Stimulated activated CD4-positive, alpha-beta T cell treated with anti-CD3 and anti-CD28 coated beads, Interleukin-15, amount 100 ng/mL, for 48 hours (primary cell): ENCODE results near the gene GNG12.

Experiments
- DNase-seq, 2 donors: peaks; one replicate each; pipeline ENCODE4 v3.0.0-alpha.2; 2020; ENCODE audit warnings: low read depth in 2 of 2

The GNG12 gene

DNA sequence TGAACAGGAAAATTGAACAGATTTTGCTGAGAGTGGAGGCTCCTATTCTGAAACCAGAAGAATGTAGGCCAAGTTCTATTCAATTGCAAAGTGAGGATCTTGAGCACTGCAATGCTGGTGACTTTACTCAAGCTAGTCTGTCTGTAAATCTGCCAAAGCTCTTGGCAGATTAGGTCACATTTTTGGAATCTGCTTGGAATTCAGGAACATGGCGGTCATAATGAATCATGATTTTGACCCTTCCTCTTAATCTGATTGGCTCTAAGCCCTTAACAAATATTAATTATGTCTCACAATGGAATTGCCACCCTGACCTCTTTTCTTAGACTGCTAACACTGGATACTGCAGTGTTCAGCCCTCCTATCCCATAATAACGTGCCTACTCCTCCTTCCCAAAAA lies 7.2 kb upstream of the GNG12 start:
- no peak for DNase-seq

DNA sequence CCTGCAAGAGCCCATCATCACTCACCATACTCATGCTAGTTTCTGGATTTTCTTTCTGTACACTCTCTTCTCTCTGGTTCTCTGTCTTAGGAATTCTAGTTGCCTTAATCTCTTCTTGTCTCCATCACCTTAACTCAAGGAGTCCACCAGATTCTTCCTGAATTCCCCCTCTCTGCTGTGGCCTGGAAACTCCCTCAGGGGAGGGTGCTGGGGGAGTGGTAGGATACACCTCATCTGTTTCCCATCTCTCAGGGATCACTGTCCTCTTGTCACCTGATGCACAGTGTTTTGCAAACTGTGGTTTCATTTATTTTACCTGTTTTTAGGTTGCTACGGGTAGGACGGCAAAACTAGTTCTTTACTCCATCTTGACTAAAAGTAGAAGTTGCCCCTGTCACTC lies 6.6 kb upstream of the GNG12 start:
- no peak for DNase-seq

DNA sequence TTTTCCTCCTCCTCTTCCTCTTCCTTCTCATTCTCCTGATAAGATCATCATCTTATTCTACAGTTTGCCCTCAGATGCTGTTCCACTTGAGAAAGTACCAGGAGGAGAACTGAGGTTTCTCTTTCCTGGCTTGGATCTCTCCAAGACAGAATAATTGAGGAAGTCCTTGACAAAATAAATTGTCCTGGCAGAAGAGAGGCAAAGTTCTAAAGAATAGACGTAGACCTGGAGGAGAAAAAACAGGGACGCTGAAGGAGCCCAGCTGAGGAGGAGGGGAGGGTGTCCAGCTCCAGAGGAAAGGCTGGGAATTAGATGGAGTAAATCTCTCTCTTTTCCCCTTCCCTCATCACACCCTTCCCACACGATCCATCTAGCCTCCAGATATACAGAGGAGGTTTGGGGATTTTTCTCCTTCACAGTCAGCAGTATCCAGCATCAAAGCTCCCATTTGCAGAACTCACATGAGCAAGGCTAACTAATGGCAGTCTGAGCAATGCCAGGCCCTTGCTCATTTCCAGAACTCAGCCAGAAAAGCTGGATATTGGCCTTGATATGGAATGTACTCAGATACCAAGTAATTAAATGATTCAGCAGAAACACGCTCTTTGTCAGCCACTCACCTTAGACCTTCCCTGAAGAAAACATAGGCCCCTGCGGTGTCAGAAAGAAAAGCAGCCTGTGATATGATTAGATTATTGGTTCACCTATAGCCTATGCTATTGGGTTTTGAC lies 5.1 kb upstream of the GNG12 start:
- no peak for DNase-seq

DNA sequence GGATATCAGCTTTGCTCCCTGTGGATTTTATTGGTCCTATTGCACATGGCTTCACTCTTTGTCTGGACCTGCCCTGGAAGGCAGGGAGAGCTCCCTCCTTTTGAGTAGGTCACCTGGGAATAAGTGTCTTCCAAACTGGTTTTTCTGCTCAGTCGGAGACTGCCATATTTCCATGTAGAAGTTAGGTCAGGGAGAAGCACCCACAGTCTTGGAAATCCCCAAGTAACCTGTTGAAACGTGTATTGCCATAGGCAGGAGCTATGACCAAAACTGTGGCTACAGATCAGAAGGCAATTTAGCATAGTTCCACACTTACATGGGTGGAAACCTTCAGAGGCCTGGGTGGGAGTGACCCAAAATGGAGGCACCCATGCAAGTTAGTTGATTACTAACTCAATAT lies 3.5 kb upstream of the GNG12 start:
- DNase-seq, result no peak

DNA sequence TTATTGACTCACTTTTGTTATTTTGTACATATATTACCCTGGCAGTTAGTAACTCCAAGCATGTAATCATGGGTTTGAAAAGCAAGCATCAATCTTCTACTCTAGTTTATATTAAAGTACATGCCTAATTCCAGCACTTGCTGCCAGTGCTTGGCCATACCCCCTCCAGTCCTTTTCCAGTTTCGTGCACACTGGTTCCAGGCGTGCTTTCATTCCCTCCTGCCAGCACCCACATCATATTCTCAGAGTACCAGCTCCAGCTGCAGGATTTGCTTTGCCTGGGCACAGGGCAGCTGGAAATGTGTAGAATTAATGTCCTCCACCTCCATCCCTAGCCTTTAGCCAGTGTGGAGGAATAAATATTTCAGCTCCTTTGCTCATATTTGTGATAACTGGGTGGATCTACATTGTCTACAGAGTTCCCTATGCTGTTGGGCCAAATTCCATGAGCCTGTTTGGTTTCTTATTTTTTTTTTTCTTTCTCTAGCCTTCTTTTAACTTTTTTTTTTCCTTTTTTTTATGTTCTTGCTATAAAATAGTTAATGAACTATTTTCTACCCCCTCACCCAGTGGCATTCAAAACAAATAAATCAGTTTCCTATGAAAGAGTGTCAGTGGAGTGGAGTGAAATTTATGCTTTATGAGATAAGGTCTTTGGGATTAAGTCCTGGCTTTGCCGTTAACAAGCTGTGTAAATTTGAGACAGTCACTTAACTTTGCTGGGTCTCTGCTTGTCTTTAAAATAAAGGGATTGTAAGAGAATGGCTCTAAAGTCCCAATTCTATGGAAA lies 2.6 kb upstream of the GNG12 start:
- no peak for DNase-seq

DNA sequence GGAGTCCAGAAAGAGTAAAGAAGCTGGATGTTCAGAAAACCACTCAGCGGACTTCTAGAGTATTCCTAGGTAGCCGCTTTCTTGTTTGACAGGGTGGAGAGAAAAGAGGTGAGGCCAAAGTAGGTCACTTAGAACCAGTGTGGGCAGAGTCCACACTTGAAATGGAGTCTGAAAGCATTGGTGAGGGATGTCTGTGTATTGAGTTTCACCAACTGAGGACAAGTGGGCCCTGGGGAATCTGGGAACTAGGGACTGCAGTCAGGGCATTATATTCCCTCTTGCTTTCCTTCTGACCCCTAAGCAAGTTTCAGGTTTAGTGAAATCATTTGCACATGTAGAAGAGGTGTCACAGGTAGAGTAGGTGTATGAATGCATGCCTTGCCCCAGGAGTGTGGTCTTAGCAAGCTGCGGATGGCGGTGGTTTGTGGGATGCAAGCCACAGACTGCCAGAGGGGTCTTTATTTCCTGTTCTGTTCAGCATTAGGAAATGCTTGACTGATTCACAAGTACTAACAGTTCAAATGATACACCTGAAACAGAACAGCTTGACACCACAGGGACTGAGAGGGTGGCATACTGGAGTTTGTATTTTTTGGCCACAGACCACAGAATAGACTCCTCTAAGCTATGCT lies 1.1 kb upstream of the GNG12 start:
- no peak for DNase-seq

DNA sequence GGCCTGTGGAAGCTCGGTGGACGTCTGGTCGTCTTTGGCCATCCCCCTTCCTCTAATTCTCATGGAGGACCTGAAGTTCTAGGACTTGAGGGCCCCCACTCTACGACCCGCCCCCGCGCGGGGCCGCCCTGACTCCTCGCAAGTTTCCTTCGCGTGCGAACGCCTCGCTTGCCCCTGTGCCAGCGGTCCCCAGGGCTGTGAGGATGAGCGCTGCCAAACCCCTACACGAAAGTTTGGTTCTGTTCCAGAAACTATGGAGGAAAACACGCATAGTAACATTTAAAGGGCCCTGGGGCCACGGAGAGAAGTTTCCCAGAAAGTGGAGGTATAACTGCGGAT lies 304 bp upstream of the GNG12 start:
- DNase-seq, result no peak

DNA sequence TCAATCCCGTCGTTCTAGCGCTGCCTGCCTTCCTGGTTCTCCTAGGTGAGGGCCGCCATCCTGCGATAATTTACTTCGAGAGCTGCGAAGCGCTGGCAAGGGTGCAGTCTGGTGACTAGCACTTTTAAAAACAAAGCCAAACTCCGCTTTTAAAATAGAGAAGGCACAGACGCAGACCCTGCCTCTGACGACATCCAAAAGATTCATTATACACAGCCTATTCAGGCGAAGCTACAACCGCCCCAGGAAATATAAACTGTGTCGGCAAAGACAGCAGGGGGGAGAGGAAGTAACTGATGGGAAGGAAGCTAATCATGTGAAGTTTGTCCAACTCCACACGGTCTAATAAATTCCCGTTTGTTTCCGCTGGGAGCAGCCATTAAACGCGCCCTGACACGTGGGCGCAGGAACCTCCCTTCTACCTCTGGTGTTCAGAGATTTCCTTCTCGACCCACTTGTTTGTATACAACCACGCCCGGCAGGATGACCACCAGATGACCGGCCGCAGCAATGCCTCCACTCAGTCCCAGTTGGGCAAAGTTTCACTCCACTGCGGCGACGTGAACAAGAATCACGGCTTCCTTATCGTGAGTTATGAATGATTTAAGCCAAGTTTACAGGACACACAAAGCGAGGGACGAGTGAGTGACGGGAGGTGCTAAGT lies 1.3 kb downstream of the GNG12 start:
- no peak for DNase-seq

DNA sequence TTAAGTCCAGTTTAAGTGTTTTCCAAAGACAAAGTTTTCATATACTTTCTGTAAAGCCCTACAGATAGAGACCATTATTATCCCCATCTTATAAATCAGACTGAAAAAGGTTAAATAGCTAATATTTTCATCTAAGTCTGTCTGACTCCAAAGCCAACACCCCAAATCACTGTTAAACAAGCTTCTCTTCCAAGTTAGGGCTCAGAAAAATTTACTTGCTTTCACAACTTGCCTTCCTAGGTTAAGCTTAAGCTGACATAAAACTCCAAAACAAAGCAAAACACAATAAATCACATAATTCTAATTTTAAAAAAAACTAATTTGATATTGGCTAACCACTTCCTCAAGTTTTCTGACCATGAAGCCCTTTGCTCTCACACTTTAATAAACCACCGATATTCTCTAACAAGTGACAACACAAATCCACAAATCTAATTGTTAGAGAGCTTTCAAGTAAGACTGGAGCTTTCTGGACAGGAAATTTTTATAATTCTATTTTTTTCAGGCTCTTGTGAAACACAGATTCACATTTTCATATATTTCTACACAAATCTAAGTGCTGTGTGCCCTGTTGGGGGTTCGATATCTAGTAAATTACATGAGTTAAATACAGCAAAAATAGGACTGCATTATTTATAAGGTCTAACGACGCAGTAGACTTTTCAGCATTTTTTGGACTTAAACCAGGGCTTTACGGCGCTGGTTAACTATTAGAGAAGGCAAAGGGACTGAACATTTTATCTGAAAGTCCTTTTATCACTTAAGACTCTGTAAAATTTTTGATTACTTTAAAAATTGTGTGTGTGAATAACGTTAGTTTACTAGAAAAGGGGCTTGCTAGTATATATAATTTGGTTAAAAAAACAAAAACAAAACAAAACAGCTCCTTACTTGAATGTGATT lies 2.1 kb downstream of the GNG12 start:
- DNase-seq, result no peak

DNA sequence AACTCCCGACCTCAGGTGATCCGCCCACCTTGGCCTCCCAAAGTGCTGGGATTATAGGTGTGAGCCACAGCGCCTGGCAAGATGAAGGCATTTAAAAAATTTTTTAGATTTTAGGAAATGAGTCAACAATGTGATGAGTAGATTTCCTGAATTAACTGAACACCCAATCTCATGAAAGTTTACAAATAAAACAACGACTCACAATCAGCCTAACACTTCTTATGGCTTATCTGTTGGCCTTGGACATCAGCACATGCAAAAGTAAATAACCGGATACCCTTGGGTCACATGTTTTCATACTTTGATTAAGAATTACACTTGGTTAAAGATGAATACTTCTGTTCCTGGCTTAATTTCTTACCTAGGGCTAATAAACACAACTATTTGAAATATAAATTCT lies 3.0 kb downstream of the GNG12 start:
- no peak for DNase-seq

DNA sequence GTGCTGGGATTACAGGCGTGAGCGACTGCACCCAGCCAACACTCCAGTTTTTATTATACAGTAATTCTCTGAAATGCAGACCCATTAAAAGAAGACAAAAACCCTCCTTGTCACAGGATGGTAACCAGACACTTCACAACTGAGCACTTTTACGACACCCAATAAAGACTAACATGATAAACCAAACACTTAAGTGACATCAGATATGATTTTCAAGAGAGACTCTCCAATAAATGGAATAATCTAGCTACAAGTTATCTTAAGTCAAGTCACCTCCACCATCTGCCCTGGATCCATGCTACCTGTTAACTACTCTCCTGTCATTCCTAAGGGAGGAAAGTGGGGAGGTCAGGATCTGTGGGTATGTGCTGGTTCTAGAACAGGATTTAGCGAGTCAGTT lies 5.6 kb downstream of the GNG12 start:
- DNase-seq, result no peak

DNA sequence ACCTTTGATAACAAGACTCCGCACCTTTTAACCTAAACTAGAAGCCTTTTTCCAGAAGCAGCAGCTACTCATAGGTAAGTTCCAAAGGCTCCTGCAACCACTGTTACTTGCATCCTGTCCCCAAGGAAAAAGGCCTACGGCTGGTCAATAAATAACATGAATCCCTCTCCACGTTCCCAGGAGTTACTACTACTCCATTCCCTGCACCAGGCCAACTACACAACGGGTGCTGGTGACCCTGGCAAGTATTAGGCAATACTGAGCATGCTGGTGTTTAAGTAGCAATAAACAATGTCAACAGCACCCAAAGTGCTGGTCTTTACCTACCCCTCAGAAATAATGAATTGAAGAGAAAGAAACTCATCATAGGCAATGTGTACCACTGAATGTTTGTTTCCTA lies 7.7 kb downstream of the GNG12 start:
- no peak for DNase-seq

DNA sequence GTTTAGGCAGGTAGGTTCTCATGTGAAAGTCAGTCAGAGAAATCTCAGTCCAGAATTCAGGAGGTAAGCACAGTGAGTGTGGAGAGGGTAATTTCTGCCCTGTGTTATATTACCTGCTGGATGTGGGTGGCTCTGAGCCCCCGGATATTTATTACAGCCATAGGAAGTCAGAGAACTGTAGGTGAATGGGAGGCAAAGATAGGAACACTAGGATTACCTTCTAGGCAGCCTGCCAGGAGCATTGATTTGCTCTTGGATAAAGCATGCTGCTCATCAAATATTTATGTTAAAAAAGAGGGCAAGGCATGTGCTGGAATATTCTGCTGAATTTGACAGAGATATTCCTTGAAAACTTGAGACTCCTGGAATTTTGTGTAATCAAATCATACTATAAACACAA lies 8.5 kb downstream of the GNG12 start:
- no peak for DNase-seq

DNA sequence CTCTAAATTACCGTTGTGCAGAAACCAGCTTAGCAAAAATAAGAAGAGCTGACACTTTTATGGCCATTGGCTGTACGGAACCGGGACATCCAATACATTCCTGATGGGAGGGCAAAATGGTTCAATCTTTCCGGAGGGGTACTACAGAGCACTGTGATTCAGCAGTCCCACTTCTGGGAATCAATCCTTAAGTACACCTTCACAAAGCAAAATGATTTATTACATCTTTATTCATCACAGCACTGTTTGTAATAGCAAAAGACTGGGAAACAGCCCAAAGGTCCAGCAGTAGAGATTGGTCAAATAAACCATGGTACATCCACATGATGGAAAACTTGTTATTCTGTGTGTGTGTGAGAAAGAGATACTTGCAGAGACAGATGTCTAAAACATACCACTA lies 9.7 kb downstream of the GNG12 start:
- DNase-seq, result no peak

DNA sequence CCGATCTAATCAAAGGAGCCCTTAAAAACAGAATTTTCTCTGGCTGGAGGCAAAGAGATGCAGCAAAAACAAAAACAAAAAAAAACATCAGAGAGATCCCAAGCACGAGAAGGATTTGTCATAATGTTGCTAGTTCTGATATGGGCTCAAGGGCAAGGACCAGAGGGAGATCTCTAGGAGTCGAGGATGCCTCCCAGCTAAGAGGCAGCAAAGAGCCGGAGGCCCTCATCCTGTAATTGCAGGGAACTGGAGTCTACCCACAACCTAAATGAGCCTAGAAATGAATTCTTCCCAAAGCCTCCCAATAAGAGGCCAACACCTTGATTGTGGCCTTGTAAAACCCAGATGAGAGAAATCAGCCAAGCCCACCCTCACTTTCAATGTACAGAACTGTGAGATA lies 12.0 kb downstream of the GNG12 start:
- no peak for DNase-seq

DNA sequence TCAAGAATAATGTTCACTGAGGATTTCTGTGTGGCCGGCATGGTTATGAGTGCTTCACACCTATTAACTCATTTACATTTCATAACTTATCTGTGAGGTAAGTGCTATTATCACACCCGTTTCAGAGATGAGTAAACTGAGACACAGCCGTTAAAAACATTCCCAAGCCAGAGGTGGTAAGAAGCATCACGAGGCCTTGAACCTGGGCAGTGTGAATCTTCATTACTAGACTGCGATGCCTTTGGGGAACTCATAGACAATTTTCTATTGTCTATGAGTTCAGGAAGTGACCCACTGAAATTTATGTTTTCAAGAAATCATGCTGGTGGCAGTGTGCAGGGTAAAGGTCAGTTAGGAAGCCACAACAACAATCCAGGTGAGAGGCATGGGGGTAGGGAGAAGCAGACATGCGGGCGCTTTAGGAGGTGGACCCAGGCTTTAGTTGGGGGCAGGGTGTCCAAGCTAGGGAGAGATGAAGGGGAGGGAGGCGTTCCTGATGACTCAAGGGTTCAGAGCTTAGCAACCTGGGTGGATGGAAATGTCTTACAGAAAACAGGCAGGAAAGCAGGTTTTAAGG lies 14.5 kb downstream of the GNG12 start:
- no peak for DNase-seq

DNA sequence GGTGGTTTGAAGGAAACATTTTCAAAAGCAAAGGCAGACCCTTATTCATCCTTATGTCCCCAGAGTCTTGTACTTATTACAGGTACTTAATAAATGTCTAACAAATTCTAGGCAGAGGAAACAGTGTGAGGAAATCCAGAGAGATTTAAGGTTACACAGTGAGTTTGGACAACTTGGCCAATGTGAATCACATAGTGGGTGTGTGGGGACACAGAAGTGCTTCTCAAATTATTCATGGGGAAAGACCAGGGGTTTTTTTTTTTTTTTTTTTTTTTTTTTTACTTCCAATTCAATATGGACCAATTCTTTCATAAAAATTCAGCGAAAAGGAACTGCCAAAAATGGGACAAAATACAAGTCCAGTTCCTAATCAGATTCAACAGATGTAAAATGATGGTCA lies 15.1 kb downstream of the GNG12 start:
- no peak for DNase-seq

DNA sequence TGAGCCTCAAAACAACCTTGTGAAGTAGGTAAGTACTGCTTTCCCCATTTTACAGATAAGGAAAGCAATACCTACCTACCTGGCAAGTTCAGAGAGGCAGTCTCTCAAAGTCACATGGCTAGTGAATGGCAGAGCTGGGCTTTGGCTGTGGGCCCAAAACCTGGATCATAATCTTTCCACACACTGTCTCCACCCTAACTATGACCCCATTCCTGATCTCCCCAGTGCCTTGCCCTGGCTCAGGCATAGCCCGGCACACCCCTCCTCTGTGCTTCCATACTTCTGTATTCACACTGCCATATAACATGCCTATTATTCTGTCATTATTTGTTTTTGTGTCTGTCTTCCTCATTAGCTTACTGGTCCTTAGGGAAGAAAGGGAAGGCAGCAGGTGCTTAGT lies 15.9 kb downstream of the GNG12 start:
- no peak for DNase-seq

DNA sequence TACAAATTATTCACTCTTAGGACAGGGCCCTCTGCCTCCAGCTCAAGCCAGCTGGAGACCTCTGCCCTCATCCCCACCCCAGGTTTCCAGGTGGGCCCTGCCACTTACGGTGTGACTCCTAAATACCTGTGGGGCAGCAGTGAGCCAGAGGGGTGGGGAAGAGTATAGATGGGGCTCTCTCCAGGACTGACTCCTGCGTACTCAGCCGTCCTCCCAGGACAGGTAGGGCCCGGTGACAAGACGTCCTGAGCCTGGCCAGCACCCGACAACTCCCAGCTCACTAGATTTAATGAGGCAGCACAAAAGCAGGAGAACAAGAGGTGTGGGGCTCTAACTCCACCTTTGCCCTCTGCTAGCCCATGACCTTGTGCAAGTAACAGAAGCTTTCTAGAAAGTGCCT lies 16.8 kb downstream of the GNG12 start:
- no peak for DNase-seq

DNA sequence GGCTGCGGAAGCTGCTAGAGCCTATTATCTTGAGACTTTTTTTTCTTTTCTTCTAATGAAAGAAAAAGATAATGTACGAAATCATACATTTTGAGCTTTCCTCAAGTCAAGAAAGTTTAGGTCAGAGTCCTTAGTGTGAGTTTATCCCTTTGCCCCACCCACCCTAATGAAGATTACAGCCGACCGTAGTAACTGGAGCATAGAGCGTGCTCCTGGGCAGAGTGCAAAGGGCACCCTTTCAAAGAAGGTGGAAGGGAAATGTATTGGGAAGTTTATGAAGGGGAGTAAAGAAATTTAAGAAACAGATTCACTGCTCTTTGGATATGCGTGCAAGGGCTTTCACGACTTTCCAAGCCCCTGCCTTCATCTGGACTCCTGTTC lies 17.2 kb downstream of the GNG12 start:
- no peak for DNase-seq
